Stimulated activated CD8-positive, alpha-beta memory T cell treated with anti-CD3 and anti-CD28 coated beads, Interleukin-15, amount 100 ng/mL, for 24 hours (primary cell): ENCODE data around the gene TSPAN7.

ENCODE experiments used
- DNase-seq: peaks from one replicate; pipeline ENCODE4 v3.0.0-alpha.2; 2020; ENCODE audit warnings: low read depth

TSPAN7 gene

GRCh38 chrX:38561126-38561868, at the start of gene TSPAN7:
Gene TSPAN7 (plus strand): TSS chrX:38561542. CDS start chrX:38561547, 5 bp downstream.
- DNase-seq: peak; percentile 49

GRCh38 chrX:38513112-38513742, 48.1 kb upstream of the TSPAN7 start:
- no peak for DNase-seq

DNA sequence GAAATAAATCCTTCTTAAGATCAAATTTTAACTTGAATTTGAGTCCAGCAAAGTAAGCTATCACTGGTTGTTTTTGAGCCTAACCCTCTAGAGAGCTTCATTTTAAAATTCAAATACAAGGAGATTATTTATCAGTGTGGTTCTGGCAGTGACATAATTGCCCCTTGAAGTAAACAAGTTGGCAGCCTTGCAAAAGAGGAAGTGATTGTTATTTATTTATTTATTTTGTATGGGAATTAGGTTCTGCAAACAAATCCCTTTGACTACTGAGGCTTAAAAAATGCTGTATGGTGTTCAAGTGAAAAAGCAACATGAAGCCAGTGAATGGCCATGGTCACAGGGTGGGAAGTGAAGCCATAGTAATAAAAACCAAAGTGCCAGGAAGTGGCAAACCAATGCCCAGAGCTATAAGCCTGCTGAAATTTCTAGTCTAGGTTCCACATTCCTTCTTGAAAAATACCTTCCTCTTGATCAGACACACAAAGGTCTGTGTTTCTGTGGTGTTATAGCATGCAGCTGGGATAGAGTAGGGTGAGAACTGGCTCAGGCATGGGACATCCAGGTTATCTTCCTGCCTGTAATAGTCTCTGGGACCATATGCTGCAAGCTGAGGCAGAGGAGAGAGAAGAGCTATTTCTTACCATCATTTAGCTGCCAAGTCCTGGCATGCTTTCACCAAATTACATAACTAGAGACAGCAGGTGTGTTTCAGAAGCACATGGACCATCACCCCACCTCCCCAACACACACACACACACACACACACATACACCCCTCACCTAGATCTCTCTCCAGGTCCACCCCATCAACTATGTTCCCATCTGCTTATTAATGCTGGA, 47.1 kb upstream of the TSPAN7 start:
- DNase-seq: no peak

GRCh38 chrX:38515291-38515690, 46.1 kb upstream of the TSPAN7 start:
- DNase-seq: no peak

DNA sequence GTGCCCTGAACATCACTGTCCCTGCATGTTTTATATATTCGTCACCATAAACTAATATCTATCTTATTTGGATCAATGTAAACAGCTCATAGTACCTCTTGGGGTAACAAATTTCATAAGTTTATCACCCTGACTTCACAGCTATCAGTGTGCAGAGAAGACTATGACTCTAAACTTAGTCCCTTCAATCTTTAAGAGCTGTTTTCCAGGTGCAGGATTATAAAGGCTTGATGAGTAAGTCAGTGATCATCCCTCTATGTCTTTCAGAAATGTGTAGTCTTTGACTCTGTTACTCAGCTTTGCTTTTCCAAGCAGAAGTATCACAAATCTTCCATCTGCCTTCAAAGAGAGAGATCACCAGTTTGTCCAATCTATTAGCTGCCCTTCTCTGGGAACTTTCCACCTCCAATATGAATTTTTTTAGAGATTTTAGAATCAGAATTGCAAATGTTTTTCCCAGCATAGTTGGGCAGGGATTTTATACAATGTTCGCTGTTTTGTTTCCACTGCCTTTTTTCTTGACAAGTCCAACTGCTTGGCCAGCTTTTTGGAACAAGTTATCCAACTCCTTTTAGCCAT, 45.1 kb upstream of the TSPAN7 start:
- no peak for DNase-seq

DNA sequence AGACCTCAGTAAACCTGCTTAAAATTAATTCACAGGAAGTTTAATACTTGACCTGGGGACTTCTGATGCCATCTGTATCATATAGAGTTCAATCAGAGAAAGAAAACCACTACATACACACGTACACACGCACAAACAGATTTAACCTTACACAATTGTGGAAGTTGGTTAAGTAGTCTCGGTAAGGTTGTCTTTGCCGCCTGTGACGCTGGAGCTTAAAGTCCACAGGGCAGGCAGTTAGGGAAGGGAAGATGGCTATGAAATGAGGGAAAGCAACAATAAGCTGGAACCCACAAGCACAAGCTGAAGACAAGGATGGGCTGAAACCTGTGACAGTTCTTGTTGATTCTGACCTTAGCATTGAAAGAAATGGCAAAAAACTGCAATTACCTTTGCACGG, 41.7 kb upstream of the TSPAN7 start:
- no peak for DNase-seq

DNA sequence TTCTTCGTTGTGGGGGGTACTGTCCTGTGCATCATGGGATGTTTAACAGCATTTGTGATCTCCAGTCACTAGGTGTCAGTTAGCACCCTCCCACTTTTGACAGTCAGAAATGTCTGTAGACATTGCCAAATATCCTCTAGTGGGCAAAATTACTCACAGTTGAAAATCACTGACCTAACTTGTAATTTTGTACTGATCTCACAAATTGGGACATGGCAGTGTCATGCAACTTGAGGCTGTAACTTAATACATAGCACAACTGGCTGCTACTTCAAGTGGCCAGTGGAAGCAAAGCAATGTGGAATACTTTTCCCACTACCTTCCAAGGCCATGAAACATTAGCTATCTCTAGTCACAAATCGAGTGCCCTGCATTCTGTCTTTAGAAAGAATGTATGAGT, 23.2 kb upstream of the TSPAN7 start:
- no peak for DNase-seq

- DNase-seq: no peak
Observed at GRCh38 chrX:38539748-38540147, 21.6 kb upstream of the TSPAN7 start.

- no peak for DNase-seq
Observed at GRCh38 chrX:38548508-38548907, 12.8 kb upstream of the TSPAN7 start.

GRCh38 chrX:38552721-38553120, 8.6 kb upstream of the TSPAN7 start:
- no peak for DNase-seq

GRCh38 chrX:38558686-38559085, 2.7 kb upstream of the TSPAN7 start:
- DNase-seq: no peak

DNA sequence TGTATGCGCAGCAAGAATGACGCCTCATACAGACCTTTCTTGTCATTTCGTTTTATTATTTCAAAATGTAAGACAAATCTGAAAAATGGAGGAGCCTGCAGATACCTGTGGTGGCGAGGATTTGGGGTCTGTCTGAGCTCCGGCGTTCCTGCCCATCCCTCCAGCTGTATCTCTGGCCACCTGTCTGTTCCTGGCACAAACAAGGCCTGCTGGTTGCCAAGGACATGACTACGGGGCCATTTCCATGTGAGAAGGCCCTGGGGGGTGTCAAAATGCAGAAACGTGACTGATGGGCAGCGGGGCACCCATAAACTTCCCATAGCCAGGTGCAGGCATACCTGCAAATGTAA, 591 bp upstream of the TSPAN7 start:
- no peak for DNase-seq

DNA sequence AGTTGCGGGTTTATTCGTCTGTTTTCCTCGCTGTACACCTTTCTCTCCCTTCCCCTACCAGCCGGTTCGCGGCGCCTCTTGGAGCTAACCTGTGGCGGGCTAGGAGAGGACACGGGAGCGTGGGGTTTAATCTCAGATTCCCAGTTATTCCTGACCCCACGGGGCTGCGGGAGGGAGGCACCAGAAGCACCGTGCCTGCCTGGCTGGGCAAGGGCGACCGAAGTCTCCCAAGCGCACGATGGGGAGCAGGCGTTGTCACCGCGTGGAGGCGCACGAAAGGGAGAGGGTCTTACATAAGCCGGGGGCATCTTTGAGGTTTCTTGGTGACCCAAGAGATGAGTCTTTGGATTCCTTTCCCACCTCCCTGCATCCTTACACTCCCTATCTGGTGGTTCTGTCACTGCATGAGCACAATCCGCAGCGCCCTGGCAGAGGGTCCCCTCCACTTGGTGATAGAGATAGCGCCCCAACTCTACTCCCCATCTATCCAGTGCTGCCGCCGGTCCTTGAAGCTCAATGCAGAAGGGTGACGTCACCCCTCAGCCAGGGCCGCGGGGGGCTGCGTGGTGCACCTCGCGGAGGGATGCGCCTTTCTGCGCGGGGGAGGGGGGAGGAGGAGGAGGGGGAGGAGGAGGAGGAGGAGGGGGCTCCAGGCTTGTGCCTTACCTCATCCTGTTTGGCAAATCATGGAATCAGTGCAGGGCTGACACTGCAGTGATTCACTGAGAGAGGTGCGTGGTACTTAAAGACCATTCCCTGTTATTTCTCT, 793 bp downstream of the TSPAN7 start:
- no peak for DNase-seq

DNA sequence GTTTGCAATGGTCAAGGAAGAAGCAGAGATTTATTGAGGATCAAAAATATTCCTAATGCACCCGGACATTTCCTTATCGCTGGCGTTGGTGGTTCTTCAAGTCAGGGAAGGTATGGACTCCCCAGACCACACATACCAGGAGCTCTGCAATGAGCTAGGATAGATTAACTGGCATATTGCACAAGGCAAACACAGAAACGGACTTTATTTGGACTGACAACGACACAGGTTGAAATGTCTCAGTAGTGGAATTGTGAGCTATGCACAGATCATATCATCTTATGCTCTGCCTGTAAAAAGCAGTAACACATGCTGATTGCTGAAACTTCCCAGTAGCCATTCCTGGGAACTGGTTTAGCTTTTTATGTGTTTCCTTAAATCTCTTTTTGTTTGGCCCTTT, 1.7 kb downstream of the TSPAN7 start:
- no peak for DNase-seq

GRCh38 chrX:38570396-38570795, 9.1 kb downstream of the TSPAN7 start:
- DNase-seq: no peak

DNA sequence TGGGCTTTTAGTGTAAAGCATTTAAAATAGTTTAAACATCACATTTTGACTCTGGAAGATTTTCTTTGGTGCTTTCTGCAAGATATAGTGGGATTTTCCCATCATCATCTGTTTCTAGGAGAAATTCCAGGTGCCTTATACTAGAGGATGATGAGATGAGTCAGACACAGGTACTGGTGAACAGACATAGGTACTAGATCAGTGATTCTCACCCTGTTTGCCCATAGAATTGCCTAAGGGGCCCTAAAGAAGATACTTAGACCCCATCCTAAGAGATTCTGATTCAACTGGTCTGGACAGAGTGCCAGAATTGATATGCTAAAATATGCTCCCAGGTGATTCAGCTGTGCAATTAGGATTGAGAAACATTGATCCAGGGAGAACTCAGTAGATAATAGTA, 9.7 kb downstream of the TSPAN7 start:
- DNase-seq: no peak

DNA sequence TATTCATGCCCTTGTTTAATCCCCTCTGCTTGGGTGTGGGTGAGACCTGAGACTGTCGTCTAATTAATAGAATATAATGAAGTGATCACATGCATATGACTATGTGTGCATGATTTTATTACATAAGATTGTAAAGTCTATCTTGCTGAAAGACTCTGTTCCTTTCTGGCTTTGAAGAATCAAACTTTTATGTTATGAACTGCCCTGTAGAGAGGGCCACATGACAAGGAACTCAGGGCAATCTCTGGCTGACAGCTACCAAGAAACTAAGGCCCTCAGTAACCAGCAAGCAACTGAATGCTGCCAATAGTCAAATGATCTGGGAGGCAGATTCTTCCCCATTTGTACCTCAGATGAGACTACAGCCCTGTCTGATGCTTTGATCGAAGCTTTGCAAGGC, 13.5 kb downstream of the TSPAN7 start:
- no peak for DNase-seq

GRCh38 chrX:38575888-38576287, 14.5 kb downstream of the TSPAN7 start:
- no peak for DNase-seq

DNA sequence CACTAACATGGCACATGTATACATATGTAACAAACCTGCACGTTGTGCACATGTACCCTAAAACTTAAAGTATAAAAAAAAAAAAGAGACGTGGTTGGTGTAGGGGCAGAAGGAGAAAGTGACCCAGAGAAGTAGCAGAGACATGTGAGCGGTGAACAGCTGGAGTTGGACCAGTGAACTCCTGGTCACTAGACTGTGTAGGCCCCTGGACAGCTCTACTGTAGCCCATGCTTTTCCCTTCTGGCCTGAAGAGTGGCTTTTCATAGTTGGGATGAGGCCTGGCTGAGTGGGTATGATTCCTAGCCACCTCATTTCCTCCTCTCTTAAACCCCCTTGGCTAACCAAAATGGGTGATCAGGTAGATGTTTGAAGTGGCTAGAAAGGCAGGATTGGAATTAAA, 16.4 kb downstream of the TSPAN7 start:
- DNase-seq: no peak

DNA sequence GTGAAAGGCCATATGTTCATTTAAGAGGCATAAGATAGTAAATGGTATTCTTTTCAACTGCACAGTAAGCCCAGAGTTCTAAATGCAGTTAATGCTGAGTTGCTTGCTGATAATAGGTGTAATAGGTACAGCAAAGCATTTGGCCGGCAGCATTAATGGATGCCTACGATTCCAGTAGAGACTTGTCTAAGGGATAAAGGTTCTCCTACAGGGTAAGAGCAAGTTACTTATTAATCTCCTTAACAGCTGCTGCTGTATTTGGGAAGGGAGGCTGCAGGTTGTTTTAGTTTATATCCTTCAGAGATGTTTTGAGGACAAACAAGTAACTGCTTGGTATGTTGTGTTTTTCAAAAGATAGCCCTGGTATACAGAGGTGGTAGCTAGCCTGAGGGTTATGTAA, 16.8 kb downstream of the TSPAN7 start:
- DNase-seq: no peak

DNA sequence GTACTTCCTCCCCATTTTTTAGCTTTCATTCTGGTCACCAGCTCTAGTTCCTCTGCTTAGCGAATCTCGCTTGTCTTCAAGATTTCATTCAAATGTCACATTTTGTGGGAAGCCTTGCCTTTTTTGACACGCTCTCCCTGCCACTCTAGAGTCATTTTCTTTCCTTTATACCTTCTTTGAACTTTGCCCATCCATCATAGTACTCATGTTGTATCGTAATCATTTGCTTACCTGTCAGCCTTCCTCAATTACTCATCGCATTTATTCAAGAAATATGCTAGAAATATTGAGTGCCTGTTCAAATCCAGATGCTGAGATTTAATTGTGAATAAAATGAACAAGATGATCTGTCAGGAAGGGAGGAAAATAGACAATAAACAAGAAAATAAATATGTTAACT, 21.8 kb downstream of the TSPAN7 start:
- no peak for DNase-seq

DNA sequence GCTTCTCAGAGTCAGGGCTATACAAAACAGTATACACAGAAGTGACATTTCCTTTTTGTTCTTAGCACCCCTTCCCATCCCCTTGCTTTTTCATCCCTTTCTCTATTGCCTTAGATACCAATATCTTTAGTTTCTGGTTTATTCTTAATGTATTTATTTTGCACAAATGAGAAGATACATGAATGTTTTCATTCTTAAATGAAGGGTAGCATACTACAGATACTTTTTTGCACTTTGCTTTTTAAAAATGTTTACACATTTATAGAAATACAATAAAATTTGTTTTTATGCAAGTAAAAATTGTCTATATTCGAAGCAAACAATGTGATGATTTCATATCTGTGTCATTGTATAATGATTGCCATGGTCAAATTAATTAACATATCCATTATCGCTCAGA, 33.1 kb downstream of the TSPAN7 start:
- no peak for DNase-seq
